IMR-90 (cell line): ENCODE data around the gene PDHB. TPM values are rescaled to one million over a fixed set of nuclear protein-coding genes. Genes with fewer than 3 reads are reported as not detected.

Experiments
- ATAC-seq: fragments of 200-7000 bp; cut with Tn5 transposase; 2 replicates; pipeline ENCODE4 v1.9.1; 2020; ENCODE audit warnings: low read depth, mild to moderate bottlenecking, moderate library complexity
- BruUV-seq: library from RNA; stranded (reverse); fragments of 400-500 nt; replicated peaks from 2 replicates; lab custom pipeline; 2021; lab: Mats Ljungman, UMichigan
- CTCF ChIA-PET: fragments of 300-600 bp; formaldehyde crosslinking; extraction: SDS; loops from one replicate; lab custom pipeline; 2021; ENCODE audit warnings: antibody characterized with exemption; lab: Yijun Ruan, JAX
- POLR2A ChIA-PET: fragments of 300-600 bp; sonication (Branson Sonifier 250); formaldehyde crosslinking; loops from one replicate; lab custom pipeline; 2022; ENCODE audit warnings: antibody characterized with exemption; ENCODE audit not compliant: unreplicated experiment; lab: Charles Lee
- DNase-seq: peaks from one replicate; pipeline ENCODE4 v3.0.0; 2013
- H2AFZ ChIP-seq: replicated peaks from 2 replicates; pipeline ENCODE3; 2013; ENCODE audit warnings: low read length, mild to moderate bottlenecking; ENCODE audit not compliant: poor library complexity
- H2AK5ac ChIP-seq: 2 replicates; pipeline ENCODE4 v1.6.1; 2013; ENCODE audit warnings: low read depth, low read length, inconsistent platforms
- H2AK9ac ChIP-seq: replicated peaks from 2 replicates; pipeline ENCODE3; 2013; ENCODE audit warnings: mild to moderate bottlenecking, low read depth, low read length, moderate library complexity; ENCODE audit not compliant: poor library complexity
- H2BK120ac ChIP-seq: 2 replicates; pipeline ENCODE4 v1.6.1; 2013; ENCODE audit warnings: low read depth, low read length, inconsistent platforms
- H2BK15ac ChIP-seq: 3 replicates; pipeline ENCODE4 v1.6.1; 2013; ENCODE audit warnings: low read depth, low read length, inconsistent platforms
- H2BK20ac ChIP-seq: 2 replicates; pipeline ENCODE4 v1.6.1; 2013; ENCODE audit warnings: low read depth, mild to moderate bottlenecking, inconsistent platforms, low read length, moderate library complexity
- H2BK5ac ChIP-seq: 2 replicates; pipeline ENCODE4 v1.6.1; 2013; ENCODE audit warnings: mild to moderate bottlenecking, low read depth, low read length, inconsistent platforms; ENCODE audit not compliant: poor library complexity, severe bottlenecking
- H3K14ac ChIP-seq: replicated peaks from 2 replicates; pipeline ENCODE4 v1.6.1; 2013; ENCODE audit warnings: low read depth, low read length, inconsistent platforms
- H3K18ac ChIP-seq: 2 replicates; pipeline ENCODE4 v1.6.1; 2013; ENCODE audit warnings: low read depth, low read length, control low read depth
- H3K23ac ChIP-seq: 2 replicates; pipeline ENCODE4 v1.6.1; 2013; ENCODE audit warnings: low read depth, low read length, inconsistent platforms
- H3K27ac ChIP-seq: 2 replicates; pipeline ENCODE4 v1.5.1; 2013; ENCODE audit warnings: mild to moderate bottlenecking, control low read depth, low read length; ENCODE audit not compliant: insufficient read depth
- H3K27me3 ChIP-seq: 2 replicates; pipeline ENCODE4 v1.6.1; 2013; ENCODE audit warnings: low read length; ENCODE audit not compliant: control insufficient read depth, insufficient read depth
- H3K36me3 ChIP-seq: 2 replicates; pipeline ENCODE4 v1.6.1; 2013; ENCODE audit warnings: low read length, mixed read lengths; ENCODE audit not compliant: control insufficient read depth, insufficient read depth
- H3K4ac ChIP-seq: 2 replicates; pipeline ENCODE4 v1.6.1; 2013; ENCODE audit warnings: low read depth, low read length, inconsistent platforms
- H3K4me1 ChIP-seq: 2 replicates; pipeline ENCODE4 v1.6.1; 2013; ENCODE audit warnings: low read length, mixed read lengths; ENCODE audit not compliant: control insufficient read depth, insufficient read depth
- H3K4me2 ChIP-seq: 2 replicates; pipeline ENCODE4 v1.6.1; 2013; ENCODE audit warnings: low read depth, mild to moderate bottlenecking, control low read depth, low read length, moderate library complexity
- H3K4me3 ChIP-seq: 2 replicates; pipeline ENCODE4 v1.5.1; 2013; ENCODE audit warnings: low read depth, mild to moderate bottlenecking, control low read depth, low read length, moderate library complexity; ENCODE audit not compliant: insufficient read depth
- H3K56ac ChIP-seq: 2 replicates; pipeline ENCODE4 v1.6.1; 2013; ENCODE audit warnings: low read length, inconsistent platforms; ENCODE audit not compliant: insufficient read depth; ENCODE audit errors: extremely low read depth
- H3K79me1 ChIP-seq, 2 experiments: 2 replicates each; pipeline ENCODE4 v1.6.1; 2013; ENCODE audit warnings: low read length in 2 of 2, inconsistent platforms in 1 of 2, low read depth in 1 of 2
- H3K9ac ChIP-seq: 2 replicates; pipeline ENCODE4 v1.6.1; 2013; ENCODE audit warnings: low read depth, low read length, control low read depth
- H3K9me1 ChIP-seq: 2 replicates; pipeline ENCODE4 v1.6.1; 2013; ENCODE audit warnings: low read length, inconsistent platforms; ENCODE audit not compliant: insufficient read depth
- H3K9me3 ChIP-seq: 2 replicates; pipeline ENCODE4 v1.6.1; 2013; ENCODE audit warnings: low read length; ENCODE audit not compliant: control insufficient read depth, insufficient read depth
- H4K20me1 ChIP-seq: 2 replicates; pipeline ENCODE4 v1.6.1; 2013; ENCODE audit warnings: low read length, inconsistent platforms; ENCODE audit not compliant: insufficient read depth
- H4K5ac ChIP-seq: 2 replicates; pipeline ENCODE4 v1.6.1; 2013; ENCODE audit warnings: mild to moderate bottlenecking, low read depth, low read length, control low read depth
- H4K8ac ChIP-seq, 2 experiments: 2 replicates each; pipeline ENCODE4 v1.6.1; 2013; ENCODE audit warnings: low read depth in 2 of 2, low read length in 2 of 2, control low read depth in 1 of 2, inconsistent platforms in 1 of 2
- H4K91ac ChIP-seq: 2 replicates; pipeline ENCODE4 v1.6.1; 2013; ENCODE audit warnings: low read depth, low read length, inconsistent platforms; ENCODE audit not compliant: insufficient read depth
- POLR2A ChIP-seq: IDR thresholded peaks from 2 replicates; pipeline ENCODE4 v1.6.1; 2012; ENCODE audit warnings: mild to moderate bottlenecking, low read depth, low read length
- dilution Hi-C: fragments of 300-500 bp; cut with HindIII; formaldehyde crosslinking; loops from one replicate; pipeline ENCODE4 v1.14.3; 2018; ENCODE audit warnings: low sequenced_read_pairs; ENCODE audit not compliant: unreplicated experiment
- in situ Hi-C: fragments of 300-500 bp; cut with MboI; formaldehyde crosslinking; loops from 3 replicates; pipeline ENCODE4 v1.14.3; 2019; ENCODE audit warnings: low sequenced_read_pairs, inconsistent platforms, mixed read lengths
- intact Hi-C: fragments of 100-400 bp; cut with micrococcal nuclease; formaldehyde crosslinking; loops from 2 replicates; pipeline ENCODE4 v1.10.0; 2022
- polyA plus RNA-seq, 3 experiments: library from polyadenylated mRNA; depleted of rRNA; stranded (reverse); fragments of >200 nt; gene quantifications; 2 replicates each; pipeline ENCODE4 v1.2.3, GENCODE V29; 2012; ENCODE audit warnings: low replicate concordance in 1 of 3
- total RNA-seq: library from RNA; depleted of rRNA; stranded (reverse); fragments of >200 nt; gene quantifications from 2 replicates; pipeline ENCODE4 v1.2.3, GENCODE V29; 2012

The PDHB gene
- total and polyA plus RNA-seq, 2 of the 4 experiments (the other 2 are of a cell fraction) = 69.2 to 73.5 TPM

DNA sequence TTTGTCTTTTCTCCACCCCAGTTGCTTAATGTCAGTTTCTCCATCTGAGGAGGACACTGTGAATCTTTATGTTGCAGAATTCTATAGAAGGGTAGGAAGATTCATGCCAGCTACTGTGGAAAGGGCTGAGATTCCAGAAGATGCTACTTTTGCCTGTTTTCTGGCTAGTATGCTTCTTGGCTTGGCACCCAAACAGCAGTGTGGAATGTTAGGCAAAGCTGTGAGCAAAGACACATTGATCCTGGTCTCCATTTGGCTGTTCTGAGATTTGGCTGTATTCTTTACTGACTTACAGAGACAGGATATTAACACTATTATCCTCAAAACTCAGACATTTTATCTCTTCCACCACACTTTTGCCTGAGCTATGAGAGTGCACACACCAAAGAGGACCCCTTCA is 39.3 kb downstream of the PDHB start:
- Histone ChIP-seq H2BK20ac (no peak overlapping the region; the same call in 1 of the 2 replicates), H3K4me1 (peaks cover 9% of the 10 kb centered on the region), H4K20me1 (no peaks in the 10 kb centered on the region), H3K79me1 (peaks cover 0 to 13% of the 10 kb centered on the region in 2 experiments; a peak in 2 of 4 replicates), H2BK5ac (no peak overlapping the region), H3K9ac (no peak overlapping the region), H2BK120ac (no peak overlapping the region), H4K5ac (no peak overlapping the region), H3K4me3 (no peak overlapping the region), H3K18ac (no peak overlapping the region), H2AFZ (no peak overlapping the region), H3K14ac (no peak overlapping the region), H2BK15ac (no peak overlapping the region), H3K23ac (no peak overlapping the region), H3K27me3 (no peaks in the 10 kb centered on the region), H3K27ac (no peak overlapping the region), H3K9me3 (no peaks in the 10 kb centered on the region), H3K9me1 (peaks cover 9% of the 10 kb centered on the region; the same call in 1 of the 2 replicates), H4K91ac (no peak overlapping the region), H3K4ac (no peak overlapping the region), H4K8ac (no peak overlapping the region), H3K4me2 (no peak overlapping the region), H2AK9ac (no peak overlapping the region), H3K36me3 (peaks cover 38% of the 10 kb centered on the region), H2AK5ac (no peak overlapping the region), H3K56ac (no peak overlapping the region)
- ChIA-PET POLR2A (no interaction called here), CTCF (no interaction called here)
- DNase-seq = no peak
- BruUV-seq = no TSS peak
- no peak; the same call in 1 of the 2 replicates for ATAC-seq
- in situ Hi-C loops (no loop called here), dilution Hi-C loops (no loop called here), intact Hi-C loops (no loop called here)
- no peak for TF ChIP-seq POLR2A
